Cardiac fibroblast (primary cell): Measurements from ENCODE around the gene EHHADH.

Source experiments
- DNase-seq, 2 donors: peaks; one replicate each; pipeline versions ENCODE4 v3.0.0 to v3.0.0-alpha.2; 2010; ENCODE audit warnings: low read depth in 2 of 2
- H3K4me3 ChIP-seq, 2 donors: replicated peaks in 1 of 2; 1 replicate in 1 of 2; 2 replicates in 1 of 2; pipeline ENCODE4 v1.5.1; 2011; ENCODE audit warnings: low read depth in 2 of 2, low read length in 2 of 2, mild to moderate bottlenecking in 2 of 2, moderate library complexity in 1 of 2
- CTCF ChIP-seq: IDR thresholded peaks from one replicate; pipeline ENCODE4 v1.5.1; 2011; ENCODE audit warnings: low read depth, mild to moderate bottlenecking, low read length, inconsistent platforms

Gene EHHADH

DNA sequence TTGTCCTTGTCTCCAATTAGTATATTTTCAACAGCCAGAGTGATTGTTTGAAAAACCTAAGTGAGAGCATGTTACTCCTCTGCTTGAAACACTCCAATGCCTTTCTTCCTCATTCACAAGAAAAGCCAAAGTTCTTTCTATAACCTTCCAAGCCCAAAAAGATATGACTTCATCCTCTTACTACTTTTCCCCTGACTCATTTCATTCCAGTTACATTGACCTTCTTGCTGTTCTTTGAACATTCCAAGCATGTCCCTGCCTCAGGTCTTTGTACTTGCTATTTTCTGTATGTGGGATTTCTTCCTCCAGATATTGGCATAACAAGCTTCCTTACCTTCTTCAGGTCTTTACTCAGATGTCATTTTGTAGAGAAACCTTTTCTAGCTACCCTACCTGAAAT is 28.3 kb downstream of the EHHADH start:
- TF ChIP-seq CTCF = no peak
- H3K4me3 ChIP-seq = no peak overlapping the region
- DNase-seq = peak; percentile 41 to 75

- no peak for TF ChIP-seq CTCF
- no peak for DNase-seq
These were observed 28.8 kb downstream of the EHHADH start for GRCh38 chr3:185225080-185225479.

DNA sequence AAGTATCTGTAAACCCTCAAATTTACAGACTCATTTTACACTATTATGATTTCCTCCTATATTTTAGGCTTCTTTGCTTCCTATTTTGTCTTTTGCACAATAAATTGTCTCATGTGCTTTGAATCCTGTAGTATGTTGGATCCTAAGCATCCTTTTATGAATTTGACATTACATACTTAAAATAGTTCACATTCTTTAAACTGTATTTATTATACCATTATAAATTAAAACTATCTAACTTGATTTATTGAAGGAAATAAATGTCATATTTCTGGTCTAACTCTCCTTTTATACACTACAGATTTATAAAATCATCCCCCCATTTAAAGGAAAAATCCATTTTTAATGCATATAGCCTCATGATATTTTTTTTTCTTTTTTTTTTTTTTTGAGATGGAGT is 32.6 kb downstream of the EHHADH start:
- TF ChIP-seq CTCF = no peak
- no peak for DNase-seq
- no peak overlapping the region for H3K4me3 ChIP-seq

More at GRCh38 chr3:185225080-185225479, 28.8 kb downstream of the EHHADH start:
- H3K4me3 ChIP-seq = no peak overlapping the region

- TF ChIP-seq CTCF = no peak
- H3K4me3 ChIP-seq = peak overlapping the region in 1 of 2 donors; percentile 22
- peak; percentile 17 to 41 for DNase-seq
These were observed 37.3 kb downstream of the EHHADH start for GRCh38 chr3:185216607-185216958.

DNA sequence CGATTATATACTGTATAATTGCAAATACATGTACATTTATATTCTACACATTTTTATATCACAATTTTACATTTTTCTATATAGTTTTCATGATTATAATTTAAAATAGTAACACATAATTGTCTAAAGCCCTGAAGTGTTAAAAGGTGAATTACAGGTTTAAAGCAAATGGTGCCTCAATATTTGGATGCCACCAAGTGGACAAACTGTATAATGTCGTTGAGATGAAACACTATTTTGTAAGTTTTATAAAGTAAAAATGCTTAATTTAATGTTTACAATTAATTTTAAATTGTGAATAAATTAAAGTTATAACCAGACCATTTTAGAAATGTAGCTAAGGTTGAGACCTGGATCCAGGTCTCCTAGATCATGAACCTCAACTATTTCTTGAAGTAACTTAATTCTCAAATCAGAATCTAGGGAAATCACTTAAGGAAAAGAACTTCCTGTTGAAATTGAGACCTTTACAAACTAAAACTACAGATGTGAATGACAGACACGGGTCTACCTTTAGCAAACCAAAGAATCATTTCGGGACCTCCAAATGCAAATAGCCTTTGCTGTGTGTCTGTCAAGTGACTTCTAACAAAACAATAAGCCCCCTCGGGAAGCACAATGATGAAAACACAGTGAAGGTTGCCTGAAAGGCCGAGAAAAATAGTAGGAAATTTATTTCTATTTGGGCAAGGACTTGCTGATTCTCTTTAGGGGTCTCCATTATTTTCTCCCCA is 37.8 kb downstream of the EHHADH start:
- peak; percentile 50 for TF ChIP-seq CTCF
- H3K4me3 ChIP-seq = peak overlapping the region in 1 of 2 donors; percentile 22
- peak; percentile 39 to 51 for DNase-seq

DNA sequence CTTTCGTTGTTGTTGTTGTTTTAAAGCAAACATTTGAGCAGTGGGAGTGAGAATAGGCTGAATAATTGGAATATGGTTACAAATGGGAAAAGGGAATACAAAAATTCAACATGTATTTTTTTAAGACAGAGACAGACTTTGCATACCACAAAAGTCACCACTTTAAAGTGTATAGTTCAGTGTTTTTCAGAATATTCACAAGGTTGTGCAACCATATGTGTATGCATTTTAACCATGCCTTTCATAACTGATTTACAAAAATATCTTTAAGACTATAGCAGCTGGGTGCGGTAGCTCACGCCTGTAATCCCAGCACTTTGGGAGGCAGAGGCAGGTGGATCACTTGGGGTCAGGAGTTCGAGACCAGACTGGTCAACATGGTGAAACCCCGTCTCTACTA is 41.3 kb downstream of the EHHADH start:
- no peak overlapping the region for H3K4me3 ChIP-seq
- DNase-seq = no peak
- no peak for TF ChIP-seq CTCF

GRCh38 chr3:185212086-185212485 is 41.8 kb downstream of the EHHADH start:
- TF ChIP-seq CTCF = no peak
- no peak for DNase-seq
- no peak overlapping the region for H3K4me3 ChIP-seq
